Measurements from ENCODE around the gene EXPH5.

Gene EXPH5

GRCh38 chr11:108474664-108475463 lies 118.7 kb downstream of the EXPH5 start:
- no peaks in the 10 kb centered on the region for H3K27me3 ChIP-seq (ENCODE audit: low read depth)
- in situ Hi-C loops (cut with MboI; ENCODE audit: low sequenced_read_pairs) = no loop called here
- no peaks in the 10 kb centered on the region for H3K9me3 ChIP-seq
- DNase-seq (ENCODE audit: low spot score in 2 of 2) = no peak
- no peaks in the 10 kb centered on the region for H3K4me1 ChIP-seq
- peaks cover 51% of the 10 kb centered on the region for H3K36me3 ChIP-seq (replicated peaks)
- H3K4me3 ChIP-seq = no peak overlapping the region

- H3K9me3 ChIP-seq = no peaks in the 10 kb centered on the region
- H3K4me1 ChIP-seq = peaks cover 5% of the 10 kb centered on the region
- no peak for DNase-seq (ENCODE audit: low spot score in 2 of 2)
- peaks cover 41% of the 10 kb centered on the region for H3K36me3 ChIP-seq (replicated peaks)
- H3K27me3 ChIP-seq (ENCODE audit: low read depth) = no peaks in the 10 kb centered on the region
- in situ Hi-C loops (cut with MboI; ENCODE audit: low sequenced_read_pairs) = no loop called here
- H3K4me3 ChIP-seq = no peak overlapping the region
Measured at GRCh38 chr11:108472681-108473080, 120.9 kb downstream of the EXPH5 start.

- no peak overlapping the region for H3K4me3 ChIP-seq
- DNase-seq (ENCODE audit: low spot score in 2 of 2) = no peak
- H3K27me3 ChIP-seq (ENCODE audit: low read depth) = no peaks in the 10 kb centered on the region
- H3K36me3 ChIP-seq (replicated peaks) = peaks cover 10% of the 10 kb centered on the region
- in situ Hi-C loops (cut with MboI; ENCODE audit: low sequenced_read_pairs) = no loop called here
- H3K9me3 ChIP-seq = no peaks in the 10 kb centered on the region
- peaks cover 8% of the 10 kb centered on the region for H3K4me1 ChIP-seq
Measured at GRCh38 chr11:108468478-108468864, 125.1 kb downstream of the EXPH5 start.

GRCh38 chr11:108467091-108467823 lies 126.3 kb downstream of the EXPH5 start, which contains the start of gene C11orf65:
C11orf65 (minus strand) TSS chr11:108467529; CDS start chr11:108461559, 5,970 bp downstream.
- no peaks in the 10 kb centered on the region for H3K9me3 ChIP-seq
- in situ Hi-C loops (cut with MboI; ENCODE audit: low sequenced_read_pairs) = no loop called here
- peak; percentile 93 to 97 for DNase-seq (ENCODE audit: low spot score in 2 of 2)
- peaks cover under 1% of the 10 kb centered on the region; the same call in 1 of the 2 replicates for H3K36me3 ChIP-seq (replicated peaks)
- H3K4me3 ChIP-seq = peak within 1 kb of the TSS; percentile 73
- peaks cover 8% of the 10 kb centered on the region for H3K4me1 ChIP-seq
- no peaks in the 10 kb centered on the region for H3K27me3 ChIP-seq (ENCODE audit: low read depth)

- DNase-seq (ENCODE audit: low spot score in 2 of 2) = no peak
- in situ Hi-C loops (cut with MboI; ENCODE audit: low sequenced_read_pairs) = no loop called here
- H3K4me1 ChIP-seq = peaks cover 8% of the 10 kb centered on the region
- no peaks in the 10 kb centered on the region for H3K9me3 ChIP-seq
- peak overlapping the region; percentile 73 for H3K4me3 ChIP-seq
- H3K36me3 ChIP-seq (replicated peaks) = no peaks in the 10 kb centered on the region
- H3K27me3 ChIP-seq (ENCODE audit: low read depth) = no peaks in the 10 kb centered on the region
Measured at GRCh38 chr11:108466405-108466804, 127.2 kb downstream of the EXPH5 start.
